Small intestine (tissue), 7 donors: ENCODE results near the gene ADAMTS2. TPM values are rescaled to one million over a fixed set of nuclear protein-coding genes. Genes with fewer than 3 reads are reported as not detected.
A peak's percentile ranks its signal among the peaks of the same experiment; 100 is the strongest.

ENCODE experiments used
- DNase-seq, 2 donors: peaks; one replicate each; pipeline versions ENCODE4 v3.0.0 to v3.0.0-alpha.2; 2013
- FAIRE-seq: peaks from 2 replicates; lab custom pipeline; 2012; peaks lifted over from hg19 to GRCh38; lab: Jason Lieb, UNC
- H3K27ac ChIP-seq, 3 donors: one replicate each; pipeline ENCODE4 v1.5.1; 2013; ENCODE audit warnings: low read length in 2 of 3, mild to moderate bottlenecking in 2 of 3, control low read depth in 1 of 3, inconsistent platforms in 1 of 3, low read depth in 1 of 3, moderate library complexity in 1 of 3
- H3K27me3 ChIP-seq, 3 donors: one replicate each; pipeline ENCODE4 v1.6.1; 2013; ENCODE audit warnings: low read length in 3 of 3, inconsistent platforms in 1 of 3; ENCODE audit not compliant: control insufficient read depth in 3 of 3, insufficient read depth in 3 of 3
- H3K36me3 ChIP-seq, 3 donors: one replicate each; pipeline ENCODE4 v1.6.1; 2013; ENCODE audit warnings: low read length in 3 of 3, inconsistent platforms in 1 of 3, low read depth in 1 of 3, mild to moderate bottlenecking in 1 of 3, moderate library complexity in 1 of 3; ENCODE audit not compliant: control insufficient read depth in 3 of 3, insufficient read depth in 2 of 3
- H3K4me1 ChIP-seq, 3 donors: one replicate each; pipeline ENCODE4 v1.6.1; 2013; ENCODE audit warnings: low read length in 2 of 3, inconsistent platforms in 1 of 3, low read depth in 1 of 3, mild to moderate bottlenecking in 1 of 3, moderate library complexity in 1 of 3; ENCODE audit not compliant: control insufficient read depth in 3 of 3, insufficient read depth in 2 of 3
- H3K4me3 ChIP-seq, 3 donors: one replicate each; pipeline ENCODE4 v1.5.1; 2013; ENCODE audit warnings: low read length in 3 of 3, control low read depth in 1 of 3, inconsistent platforms in 1 of 3, low read depth in 1 of 3, mild to moderate bottlenecking in 1 of 3, moderate library complexity in 1 of 3
- H3K9me3 ChIP-seq, 2 donors: one replicate each; pipeline ENCODE4 v1.6.1; 2013; ENCODE audit warnings: low read depth in 1 of 2, low read length in 1 of 2; ENCODE audit not compliant: control insufficient read depth in 2 of 2, insufficient read depth in 1 of 2
- WGBS, 3 donors: extraction: QIAGEN DNeasy Blood & Tissue Kit; methylation state at CpG; one replicate each; pipeline ENCODE4 v1.1.7; 2013; 5-methylcytosine and 5-hydroxymethylcytosine counted together
- polyA plus RNA-seq, 4 donors: library from polyadenylated mRNA; stranded (reverse) in 3 of 4; unstranded in 1 of 4; fragments of 200-250 nt in 3 of 4; fragments of 120-200 nt in 1 of 4; gene quantifications; one replicate each; pipeline versions ENCODE4 v1.2.1 to v1.2.3, GENCODE V29; 2013
- donor health status: healthy with polysubstance abuse.
- donor health status: control.
- donor health status: control.
- donor health status: Bipolar disorder and iron deficiency.
- donor health status: healthy.

The ADAMTS2 gene
- polyA plus RNA-seq, 4 donors: 0.22 to 6.3 (median 2.4) TPM

DNA sequence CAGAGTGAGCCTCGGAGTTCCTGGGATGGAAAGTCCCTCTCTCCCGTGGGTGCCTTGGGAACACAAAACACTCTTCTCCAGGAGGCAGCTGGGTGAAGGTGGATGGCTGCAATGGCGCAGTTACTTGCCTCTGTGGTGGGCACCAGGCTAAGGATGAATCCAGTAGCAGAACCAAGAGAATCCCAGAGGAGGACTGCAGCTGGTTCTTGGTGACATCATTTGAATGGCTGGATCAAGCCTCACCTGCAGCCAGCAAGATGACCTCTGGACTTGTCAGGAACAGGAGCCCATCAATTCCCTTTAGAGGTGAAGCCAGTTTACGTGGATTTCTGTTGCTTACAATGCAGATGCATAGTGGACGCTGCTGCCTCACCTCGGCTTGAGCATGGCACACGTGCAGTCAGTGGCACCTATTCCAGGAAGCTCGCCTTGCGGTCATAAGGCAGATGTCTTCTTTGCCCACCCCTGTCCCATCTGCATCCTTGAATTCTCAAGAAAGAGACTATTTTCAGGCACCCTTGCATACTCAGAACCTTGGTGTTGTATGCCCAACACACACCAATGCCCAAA lies 34.1 kb upstream of the ADAMTS2 start:
- 83 to 87% (median 85%) methylated on average over 9 of the region's 9 CpGs for WGBS, 3 donors
- peak overlapping the region in 1 of 3 donors; percentile 15 for H3K27ac ChIP-seq

DNA sequence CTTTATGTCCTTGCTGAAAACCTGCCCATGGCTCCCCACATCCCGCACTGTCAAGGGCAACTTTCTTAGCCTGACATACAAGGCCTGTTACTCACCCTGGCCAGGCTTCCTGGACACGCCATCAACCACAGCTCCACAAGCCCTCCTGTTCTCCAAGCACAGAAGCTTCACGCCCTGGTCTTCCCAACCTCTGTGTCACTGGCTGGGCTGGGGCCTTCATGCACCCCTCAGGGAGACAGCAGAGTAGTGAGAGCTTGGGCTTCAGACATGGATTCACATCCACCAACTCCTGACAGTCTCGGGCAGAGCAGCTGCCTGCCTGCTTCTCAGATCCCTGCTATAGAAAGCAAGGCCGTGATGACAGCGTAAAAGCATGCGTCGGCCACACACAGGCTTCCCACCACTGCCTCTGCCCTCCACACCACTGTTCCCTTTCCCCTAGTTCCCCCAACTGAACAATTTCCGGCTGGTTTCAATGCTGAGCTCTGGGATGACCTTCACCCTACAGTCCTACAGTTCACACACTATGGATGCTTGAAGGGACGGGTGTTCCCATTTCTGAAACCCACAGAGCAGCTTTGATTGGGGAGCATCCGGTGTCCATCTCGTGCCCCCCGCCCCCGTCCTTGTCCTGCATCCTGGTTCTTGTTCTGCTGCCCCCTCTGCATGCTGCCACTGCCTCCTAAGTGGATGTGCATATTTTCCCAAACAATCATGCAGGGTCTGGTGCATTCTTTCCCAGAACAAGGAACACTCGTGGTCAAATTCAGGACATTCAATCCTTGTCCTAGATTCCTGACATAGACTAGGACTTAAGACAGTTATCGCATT lies 33.4 kb upstream of the ADAMTS2 start:
- FAIRE-seq (no peak), DNase-seq (no peak)
- H3K36me3 ChIP-seq: no peaks in the 10 kb centered on the region
- no peaks in the 10 kb centered on the region for H3K27me3 ChIP-seq
- H3K4me1 ChIP-seq: no peaks in the 10 kb centered on the region
- H3K27ac ChIP-seq: peak overlapping the region in 1 of 3 donors; percentile 63
- H3K4me3 ChIP-seq: no peak overlapping the region
- no peaks in the 10 kb centered on the region for H3K9me3 ChIP-seq
- 65 to 67% (median 65%) methylated on average over 16 of the region's 16 CpGs for WGBS, 3 donors

More for the DNA sequence above, 34.1 kb upstream of the ADAMTS2 start:
- FAIRE-seq: no peak
- Histone ChIP-seq H3K36me3 (no peaks in the 10 kb centered on the region), H3K9me3 (no peaks in the 10 kb centered on the region), H3K4me1 (no peaks in the 10 kb centered on the region), H3K27me3 (no peaks in the 10 kb centered on the region), H3K4me3 (no peak overlapping the region)
- DNase-seq: no peak

DNA sequence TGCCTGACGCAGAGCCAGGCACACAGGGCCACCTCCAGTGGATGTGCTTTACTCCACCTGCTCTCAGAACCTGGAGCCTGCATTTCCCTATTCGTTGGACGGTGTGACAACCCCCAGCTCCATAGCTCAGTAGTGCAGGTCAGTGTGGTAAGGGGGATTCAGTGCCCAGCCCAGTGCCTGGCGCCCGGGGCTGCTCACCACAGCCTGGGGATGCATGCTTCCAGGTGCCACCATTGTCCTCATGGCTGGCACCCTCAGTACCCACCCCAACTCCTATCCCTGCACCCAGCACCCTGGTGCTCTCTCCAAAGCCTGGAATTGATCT lies 32.8 kb upstream of the ADAMTS2 start:
- H3K36me3 ChIP-seq: no peaks in the 10 kb centered on the region
- no peaks in the 10 kb centered on the region for H3K4me1 ChIP-seq
- H3K4me3 ChIP-seq: no peak overlapping the region
- H3K27ac ChIP-seq: peak overlapping the region in 1 of 3 donors; percentile 63
- no peaks in the 10 kb centered on the region for H3K27me3 ChIP-seq
- WGBS, 3 donors: 89 to 94% (median 92%) methylated on average over 5 of the region's 5 CpGs
- FAIRE-seq (no peak), DNase-seq (no peak)
- H3K9me3 ChIP-seq: no peaks in the 10 kb centered on the region

DNA sequence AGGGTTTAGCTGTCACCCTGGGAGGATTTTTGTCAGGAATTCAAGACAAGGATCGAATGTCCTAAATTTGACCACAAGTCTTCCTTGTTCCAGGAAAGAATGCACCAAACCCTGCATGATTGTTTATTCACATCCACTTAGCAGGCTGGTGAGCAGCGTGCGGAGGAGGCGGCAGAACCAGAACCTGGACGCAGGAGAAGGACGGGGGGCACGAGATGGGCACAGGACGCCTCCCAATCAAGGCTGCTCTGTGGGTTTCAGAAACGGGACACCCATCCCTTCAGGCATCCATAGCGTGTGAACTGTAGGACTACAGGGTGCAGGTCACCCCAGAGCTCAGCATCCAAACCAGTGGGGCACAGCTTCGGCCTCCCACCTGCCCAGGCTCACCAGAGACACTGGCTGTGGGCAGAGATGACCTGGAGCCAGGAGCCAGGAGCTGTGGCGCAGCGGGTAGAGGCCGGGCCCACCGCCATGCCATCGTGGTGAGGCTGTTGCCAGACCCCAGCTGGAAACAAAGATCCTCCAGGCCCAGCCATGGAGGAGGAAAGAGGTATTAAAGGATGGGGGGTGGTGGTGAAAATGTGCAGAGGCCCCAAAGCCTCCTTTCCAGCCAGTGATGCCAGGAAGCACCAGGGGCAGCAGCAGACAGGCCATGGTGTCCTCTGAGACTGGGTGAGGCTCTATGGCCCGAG lies 32.3 kb upstream of the ADAMTS2 start:
- Histone ChIP-seq H3K4me1 (no peaks in the 10 kb centered on the region), H3K9me3 (no peaks in the 10 kb centered on the region), H3K4me3 (no peak overlapping the region), H3K27ac (peak overlapping the region in 1 of 3 donors; percentile 63), H3K27me3 (no peaks in the 10 kb centered on the region), H3K36me3 (no peaks in the 10 kb centered on the region)
- 79 to 85% (median 80%) methylated on average over 17 of the region's 17 CpGs for WGBS, 3 donors
- no peak for DNase-seq
- FAIRE-seq: no peak

DNA sequence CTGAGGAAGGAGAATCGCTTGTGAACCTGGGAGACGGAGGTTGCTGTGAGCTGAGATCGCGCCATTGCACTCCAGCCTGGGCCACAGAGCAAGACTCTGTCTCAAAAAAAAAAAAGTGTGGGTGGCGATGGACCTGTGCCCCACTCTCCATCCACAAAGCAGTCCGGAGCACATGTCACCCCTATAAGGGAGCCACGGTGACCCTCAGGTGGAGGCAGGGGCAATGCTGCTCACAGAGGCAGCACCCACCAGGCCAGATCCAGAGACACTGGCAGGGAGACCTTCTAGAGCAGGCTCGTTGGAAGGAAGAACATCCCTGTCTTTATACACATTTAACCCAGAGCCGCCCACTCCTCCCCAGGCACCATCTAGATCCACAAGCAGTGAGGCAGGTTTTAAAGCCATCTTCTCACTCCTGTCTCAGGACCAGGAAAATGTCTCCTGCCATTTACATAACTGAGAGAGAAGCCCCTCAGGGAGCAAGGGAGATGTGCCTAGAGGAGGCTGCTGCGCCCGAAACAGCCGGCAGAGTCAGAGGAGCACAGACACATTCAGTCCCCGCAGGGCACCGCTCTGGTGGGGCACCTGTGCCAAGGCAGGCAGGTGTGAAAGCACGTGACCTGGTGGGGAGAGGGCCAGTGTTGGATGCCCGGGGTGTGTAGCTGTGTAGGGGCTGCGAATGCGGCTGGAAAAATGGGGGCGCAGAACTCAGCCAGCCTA lies 31.6 kb upstream of the ADAMTS2 start:
- Histone ChIP-seq H3K36me3 (no peaks in the 10 kb centered on the region), H3K27ac (no peak overlapping the region), H3K4me3 (no peak overlapping the region), H3K9me3 (no peaks in the 10 kb centered on the region), H3K4me1 (no peaks in the 10 kb centered on the region), H3K27me3 (no peaks in the 10 kb centered on the region)
- FAIRE-seq (no peak), DNase-seq (no peak)
- WGBS, 3 donors: 82 to 89% (median 84%) methylated on average over 19 of the region's 19 CpGs

DNA sequence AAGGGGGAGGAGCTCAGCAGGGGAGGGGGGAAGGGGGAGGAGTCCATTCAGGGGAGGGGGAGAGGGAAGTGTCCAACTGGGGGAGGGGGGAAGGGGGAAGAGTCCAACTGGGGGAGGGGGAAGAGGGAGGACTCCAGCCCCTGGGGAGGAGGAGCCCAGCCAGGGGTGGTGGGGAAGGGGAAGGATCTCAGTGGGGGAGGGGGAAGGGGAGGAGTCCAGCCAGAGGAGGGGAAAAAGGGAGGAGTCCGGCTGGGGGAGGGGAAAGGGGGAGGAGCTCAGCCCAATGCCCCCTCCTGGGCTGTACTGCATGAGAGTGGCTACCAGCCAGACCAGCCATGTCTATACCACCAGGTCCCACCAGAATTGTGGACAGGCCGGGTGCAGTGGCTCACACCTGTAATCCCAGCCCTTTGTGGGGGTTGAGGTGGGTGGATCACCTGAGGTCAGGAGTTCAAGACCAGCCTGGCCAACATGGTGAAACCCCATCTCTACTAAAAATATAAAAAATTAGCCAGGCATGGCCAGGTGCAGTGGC lies 30.6 kb upstream of the ADAMTS2 start:
- no peak for FAIRE-seq
- DNase-seq: no peak
- WGBS, 3 donors: 51 to 61% (median 56%) methylated on average over 2 of the region's 2 CpGs
- Histone ChIP-seq H3K36me3 (no peaks in the 10 kb centered on the region), H3K27me3 (no peaks in the 10 kb centered on the region), H3K27ac (no peak overlapping the region), H3K9me3 (no peaks in the 10 kb centered on the region), H3K4me1 (no peaks in the 10 kb centered on the region), H3K4me3 (no peak overlapping the region)

DNA sequence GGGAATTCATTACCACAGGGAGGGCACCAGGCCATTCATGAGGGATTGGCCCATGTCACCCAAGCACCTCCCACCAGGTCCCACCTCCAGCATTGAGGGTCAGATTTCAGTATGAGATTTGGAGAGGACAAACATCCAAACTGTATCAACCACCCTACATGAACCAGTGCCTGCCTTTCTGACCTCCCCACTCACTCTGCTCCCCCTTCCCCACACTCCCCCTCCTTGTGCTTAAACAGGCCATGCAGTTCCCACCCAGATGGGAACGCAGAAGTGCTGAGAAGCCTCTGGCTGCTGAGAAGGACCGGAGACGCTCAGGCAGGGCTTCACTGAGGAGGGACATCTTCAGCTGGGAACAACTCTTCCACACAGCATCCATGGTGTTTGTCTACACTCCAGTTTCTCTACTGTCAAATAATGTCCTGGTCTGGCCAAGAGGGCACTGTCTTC lies 30.0 kb upstream of the ADAMTS2 start:
- Histone ChIP-seq H3K9me3 (no peaks in the 10 kb centered on the region), H3K27ac (no peak overlapping the region), H3K4me3 (no peak overlapping the region), H3K27me3 (no peaks in the 10 kb centered on the region), H3K4me1 (no peaks in the 10 kb centered on the region), H3K36me3 (no peaks in the 10 kb centered on the region)
- no peak for DNase-seq
- no peak for FAIRE-seq
- WGBS, 3 donors: 64 to 80% (median 78%) methylated on average over 3 of the region's 3 CpGs
